NCI-H82 treated with DMSO at 0.1 percent for 48 hours (cell line): ENCODE data around the gene GGT6.

Experiments used
- DNase-seq: peaks from one replicate; lab custom pipeline; 2025; ENCODE audit not compliant: unreplicated experiment; lab: John Stamatoyannopoulos, UW

Gene GGT6

DNA sequence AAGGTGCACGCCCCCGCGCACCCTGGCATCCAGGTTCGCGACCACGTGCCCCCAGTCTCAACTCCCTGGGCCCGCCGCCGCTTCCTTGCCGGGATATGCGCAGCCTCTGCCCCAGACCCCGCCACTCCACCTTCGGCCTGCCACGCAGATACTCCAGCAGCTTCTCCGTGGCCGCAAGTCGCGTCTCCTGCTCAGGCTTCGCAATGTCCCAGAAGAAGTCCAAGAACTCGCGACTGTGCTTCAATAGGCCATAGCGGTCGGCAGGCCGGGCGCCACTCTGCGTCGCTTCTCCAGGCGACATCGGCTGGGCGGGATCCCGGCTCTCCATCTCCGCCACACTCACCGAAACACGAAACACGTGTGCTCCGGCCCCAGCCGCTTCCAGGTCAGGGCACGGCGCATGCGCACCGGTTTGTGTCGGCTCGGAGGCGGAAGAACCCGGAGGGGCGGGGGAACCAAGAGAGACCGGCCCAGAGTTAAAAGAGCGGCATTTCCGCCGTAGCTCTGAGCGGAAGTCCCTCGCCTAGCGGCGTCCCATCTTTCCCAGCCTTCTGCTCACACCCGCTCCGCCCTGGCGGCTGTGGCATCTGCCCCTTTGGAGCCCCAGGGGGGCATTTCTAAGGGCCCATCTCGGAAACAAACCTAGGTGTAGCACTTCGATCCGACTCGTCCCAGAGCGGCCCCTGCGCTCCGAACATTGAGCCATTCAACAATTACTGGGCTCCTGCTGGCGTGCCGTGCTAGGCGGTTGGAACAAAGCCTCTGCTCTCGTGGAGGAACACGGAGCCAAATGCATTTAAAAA lies 5.2 kb downstream of the GGT6 start, which contains the start of gene MYBBP1A:
TSS of gene MYBBP1A (minus strand) at position 388 of the 803 bp plus-strand sequence. CDS start at position 328, 60 bp downstream.
- peak; percentile 92 for DNase-seq

DNA sequence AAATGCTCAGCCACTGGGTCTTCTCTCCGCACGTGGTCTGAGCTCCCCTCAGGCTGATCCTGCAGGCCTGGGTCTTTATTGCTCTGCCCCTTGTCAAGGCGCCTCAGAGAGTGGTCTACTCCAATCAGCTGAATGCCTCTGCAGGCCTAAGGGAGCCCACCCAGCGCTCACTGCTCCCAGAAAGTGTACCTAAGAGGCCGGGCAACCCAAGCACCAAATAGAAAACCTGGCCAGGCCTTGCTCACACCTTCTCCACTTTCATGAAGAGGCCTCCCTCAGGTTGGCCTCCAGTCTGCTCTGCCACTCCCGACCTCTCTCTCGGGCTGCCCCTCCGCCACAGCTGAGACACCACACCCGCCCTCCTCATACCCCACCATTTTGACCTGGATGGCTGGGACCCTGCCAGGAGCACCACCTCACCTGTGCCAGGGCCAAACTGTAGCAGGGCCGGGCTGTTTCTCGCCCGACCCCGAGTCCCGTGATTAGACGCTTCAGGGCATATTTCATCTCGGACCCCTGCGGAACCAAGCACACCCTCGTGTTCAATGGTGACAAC lies 5.9 kb downstream of the GGT6 start:
- DNase-seq, result no peak

DNA sequence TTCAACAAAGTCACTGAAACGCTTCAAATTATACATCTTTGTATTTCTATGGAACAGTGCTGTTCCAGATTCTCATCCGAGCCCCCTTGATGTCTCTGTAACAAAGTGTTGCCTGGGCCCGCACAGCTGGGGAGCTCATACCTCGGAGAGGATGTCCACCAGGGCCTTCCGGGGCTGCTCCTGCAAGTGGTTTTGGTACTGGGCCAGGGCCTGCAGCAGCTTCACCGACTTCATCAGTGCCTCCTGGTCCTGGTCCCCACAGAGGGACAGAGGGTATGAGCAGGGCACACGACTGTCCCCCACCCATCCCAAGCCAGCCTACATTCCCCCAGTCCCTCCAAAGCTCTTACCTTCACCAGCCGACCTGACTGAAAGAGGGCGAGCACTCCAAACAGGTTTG lies 6.7 kb downstream of the GGT6 start:
- no peak for DNase-seq

DNA sequence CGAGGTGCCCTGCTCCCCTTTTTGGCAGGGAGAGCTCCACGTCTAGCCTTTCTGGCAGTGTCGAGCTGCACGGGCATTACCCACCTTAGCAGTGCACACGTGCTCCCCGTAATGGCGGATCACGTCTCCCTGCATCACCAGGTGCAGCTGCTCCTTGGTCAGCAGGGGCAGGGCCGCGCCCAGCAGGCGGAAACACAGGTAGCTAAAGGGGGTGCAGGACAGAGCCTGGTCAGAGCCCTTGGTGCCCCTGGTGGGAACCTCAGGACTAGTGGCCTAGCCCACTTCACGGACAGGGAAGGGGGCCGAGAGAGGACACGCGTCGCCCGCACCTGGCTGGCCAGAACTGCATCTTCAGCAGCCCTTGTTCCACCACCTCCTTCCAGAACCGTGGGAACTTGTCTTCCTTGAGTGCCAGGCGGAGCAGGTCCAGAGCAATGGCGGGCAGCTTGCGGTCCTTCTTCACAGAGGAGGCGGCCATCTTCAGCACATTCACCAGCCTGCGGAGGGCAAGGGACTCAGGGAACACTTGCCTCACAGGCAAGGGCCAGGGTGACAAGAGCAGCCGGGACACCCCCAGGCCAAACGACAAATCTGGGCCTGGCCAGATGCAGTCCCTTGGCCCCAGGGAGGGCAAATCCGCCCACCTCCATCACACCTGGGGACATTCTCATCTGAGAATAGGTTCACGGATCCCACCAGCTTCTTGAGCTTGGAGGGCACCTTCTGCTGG lies 8.4 kb downstream of the GGT6 start:
- no peak for DNase-seq

DNA sequence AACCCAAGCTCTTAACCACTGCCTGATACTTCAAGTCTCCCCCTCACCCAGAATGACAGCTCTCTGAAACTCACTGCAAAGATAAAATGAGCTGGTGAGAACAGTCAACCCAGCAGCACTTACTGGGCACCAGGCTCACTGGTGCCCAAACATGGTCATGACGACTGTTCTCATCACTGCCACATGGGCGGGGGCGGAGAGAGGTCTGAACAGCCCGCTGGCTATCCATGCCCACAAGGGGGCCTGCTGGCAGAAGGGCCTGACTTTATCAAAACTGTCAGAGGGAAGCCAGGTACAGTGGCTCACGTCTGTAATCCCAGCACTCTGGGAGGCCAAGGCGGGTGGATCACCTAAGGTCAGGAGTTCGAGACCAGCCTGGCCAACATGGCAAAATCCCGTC lies 9.2 kb downstream of the GGT6 start:
- DNase-seq, result no peak

DNA sequence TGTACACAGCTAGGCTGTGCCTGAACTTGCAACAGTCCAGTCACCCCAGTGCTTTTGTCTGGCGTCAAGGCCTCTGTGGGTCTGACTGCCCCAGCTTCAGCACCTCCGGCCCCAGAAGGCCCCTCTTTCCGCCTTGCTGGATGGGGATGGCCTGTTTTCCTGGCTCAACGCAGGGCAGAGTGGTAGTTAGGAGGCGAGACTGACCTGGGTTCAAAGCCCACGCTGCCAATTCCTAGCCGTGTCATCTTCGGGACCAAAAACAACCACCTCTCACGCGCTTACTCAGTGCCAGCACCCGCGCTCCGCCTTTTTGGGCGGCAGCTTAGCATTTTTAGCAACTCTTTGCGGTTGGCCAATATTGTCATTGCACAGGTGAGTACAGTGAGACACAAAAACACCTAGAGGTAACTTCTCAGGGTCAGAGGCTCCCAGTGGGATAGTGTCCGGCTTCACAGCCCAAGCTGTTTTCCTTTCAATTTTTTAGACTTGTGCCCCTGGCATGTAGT lies 9.8 kb downstream of the GGT6 start:
- no peak for DNase-seq

DNA sequence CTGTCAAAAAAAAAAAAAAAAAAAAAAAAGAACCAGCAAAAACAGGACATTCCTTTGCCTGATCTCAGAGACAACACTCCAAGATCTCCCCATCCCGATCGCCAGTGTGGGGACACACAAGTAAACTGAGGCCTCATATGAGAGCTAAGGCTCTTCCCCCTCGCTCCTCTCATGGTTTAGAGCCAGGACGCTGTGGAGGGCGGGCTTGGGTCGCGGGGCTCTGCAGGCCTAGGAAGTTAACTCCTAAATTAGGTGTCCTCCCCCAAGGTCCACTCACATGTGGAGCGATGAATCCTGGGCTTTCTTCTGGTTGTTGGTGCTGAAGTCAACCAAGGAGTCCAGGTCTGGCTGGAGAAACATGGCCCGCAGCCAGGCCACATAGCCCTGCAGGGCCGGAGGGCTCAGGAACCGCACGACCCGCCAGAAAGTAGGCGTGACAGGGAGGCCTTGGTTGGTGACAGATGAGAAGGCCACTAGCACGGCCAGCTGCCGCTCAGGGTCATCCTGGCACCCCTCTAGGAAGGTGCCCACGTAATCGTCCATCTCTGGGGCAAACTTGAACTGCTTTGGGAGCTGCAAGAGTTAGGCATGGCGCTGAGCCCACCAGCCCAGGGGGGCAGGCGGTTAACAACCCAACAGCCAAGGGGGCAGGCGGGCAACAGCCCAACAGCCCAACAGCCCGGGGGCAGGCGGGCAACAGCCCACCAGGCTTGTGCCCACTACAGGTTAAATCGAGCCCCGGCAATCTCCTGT lies 10.4 kb downstream of the GGT6 start:
- DNase-seq, result no peak

DNA sequence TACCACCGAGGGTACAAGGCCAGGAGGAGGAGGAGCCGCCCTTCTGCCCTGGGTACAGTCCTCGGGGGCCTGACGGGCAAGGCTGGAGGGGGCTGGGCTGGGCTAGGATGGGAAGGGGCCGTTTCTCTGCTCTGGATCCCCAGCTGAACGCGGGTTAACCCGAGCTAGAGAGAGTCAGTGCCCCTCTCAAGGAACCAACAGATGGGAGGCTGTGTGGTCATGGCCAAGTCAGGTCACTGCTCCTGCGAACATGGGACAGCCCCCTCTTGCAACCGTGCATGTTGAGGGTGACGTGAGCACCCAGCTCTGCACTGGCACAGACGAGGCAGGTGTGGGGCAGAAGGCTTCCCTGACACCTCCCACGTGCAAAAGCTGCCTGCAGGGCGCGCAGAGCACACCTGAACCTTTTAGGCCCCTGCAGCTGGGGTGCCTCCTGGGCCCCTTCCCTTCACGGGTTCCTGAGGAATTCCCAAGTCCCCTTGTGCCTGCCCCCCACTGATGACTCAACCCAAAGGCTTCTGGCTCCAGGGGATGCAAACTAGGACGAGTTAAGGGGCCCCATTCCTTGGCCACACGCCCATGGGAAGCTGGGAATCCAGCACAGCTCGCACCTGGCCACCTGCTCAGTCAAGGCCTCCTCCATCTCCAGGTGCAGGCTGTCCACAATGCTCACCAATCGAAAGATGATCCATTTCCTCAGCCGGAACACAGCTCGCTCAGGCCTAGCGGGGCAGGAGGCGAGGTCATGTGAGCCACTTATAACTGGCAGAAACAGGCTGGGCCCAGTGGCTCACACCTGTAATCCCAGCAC lies 11.5 kb downstream of the GGT6 start:
- no peak for DNase-seq

DNA sequence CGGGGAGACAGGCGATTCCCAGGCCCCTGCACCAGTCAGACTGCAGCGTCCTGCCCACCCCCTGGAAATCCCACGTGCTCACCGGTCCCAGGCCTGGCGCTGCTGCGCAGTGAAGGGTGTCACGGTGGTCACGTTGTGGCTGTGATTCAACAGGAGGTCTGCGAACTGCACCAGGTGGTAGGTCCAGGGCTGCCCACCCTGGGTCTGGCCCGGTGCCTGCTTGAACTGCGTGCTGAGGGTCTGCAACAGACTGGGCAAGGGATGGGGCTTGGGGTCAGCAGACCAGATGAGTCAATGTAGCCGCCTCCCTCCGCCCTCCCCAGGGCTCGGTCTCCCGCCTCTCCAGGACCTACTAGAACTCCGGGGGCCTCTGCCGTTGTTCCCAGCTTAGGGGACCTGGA lies 12.3 kb downstream of the GGT6 start:
- DNase-seq, result no peak

DNA sequence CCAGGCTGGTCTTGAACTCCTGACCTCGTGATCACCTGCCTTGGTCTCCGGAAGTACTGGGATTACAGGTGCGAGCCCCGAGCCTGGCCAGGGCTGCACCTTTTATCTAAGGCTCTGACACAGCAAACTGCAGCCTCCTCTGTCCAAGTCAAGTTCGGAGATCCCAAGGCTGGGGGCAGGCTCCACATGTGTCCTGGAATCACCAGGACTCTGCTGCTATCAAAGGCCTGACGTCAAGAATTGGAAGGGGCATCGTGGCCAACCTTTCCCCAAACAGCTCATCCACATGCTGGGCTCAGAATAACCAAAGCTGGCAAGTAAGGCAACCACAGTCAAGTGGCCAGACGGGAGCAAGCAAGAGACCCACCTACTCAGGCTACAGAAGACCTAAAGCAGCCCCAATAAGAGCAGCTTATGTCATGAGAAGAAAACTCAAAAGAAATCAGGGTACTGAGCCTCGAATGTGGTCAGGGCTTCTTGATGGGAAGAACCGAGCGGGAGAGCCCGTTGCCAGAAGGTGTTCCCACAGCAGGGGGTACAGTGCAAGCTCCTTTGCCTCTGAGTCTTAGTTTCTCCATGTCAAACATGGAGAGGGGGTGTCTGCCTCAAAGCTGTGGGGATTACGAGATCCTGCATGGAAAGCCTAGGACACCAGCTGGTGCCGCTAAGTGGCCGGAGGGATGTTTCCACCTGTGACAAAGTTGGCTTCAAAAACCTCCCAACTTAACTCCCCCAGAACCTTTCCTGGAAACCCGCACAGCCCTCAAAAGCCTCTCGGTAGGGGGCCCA lies 13.1 kb downstream of the GGT6 start:
- DNase-seq, result no peak

DNA sequence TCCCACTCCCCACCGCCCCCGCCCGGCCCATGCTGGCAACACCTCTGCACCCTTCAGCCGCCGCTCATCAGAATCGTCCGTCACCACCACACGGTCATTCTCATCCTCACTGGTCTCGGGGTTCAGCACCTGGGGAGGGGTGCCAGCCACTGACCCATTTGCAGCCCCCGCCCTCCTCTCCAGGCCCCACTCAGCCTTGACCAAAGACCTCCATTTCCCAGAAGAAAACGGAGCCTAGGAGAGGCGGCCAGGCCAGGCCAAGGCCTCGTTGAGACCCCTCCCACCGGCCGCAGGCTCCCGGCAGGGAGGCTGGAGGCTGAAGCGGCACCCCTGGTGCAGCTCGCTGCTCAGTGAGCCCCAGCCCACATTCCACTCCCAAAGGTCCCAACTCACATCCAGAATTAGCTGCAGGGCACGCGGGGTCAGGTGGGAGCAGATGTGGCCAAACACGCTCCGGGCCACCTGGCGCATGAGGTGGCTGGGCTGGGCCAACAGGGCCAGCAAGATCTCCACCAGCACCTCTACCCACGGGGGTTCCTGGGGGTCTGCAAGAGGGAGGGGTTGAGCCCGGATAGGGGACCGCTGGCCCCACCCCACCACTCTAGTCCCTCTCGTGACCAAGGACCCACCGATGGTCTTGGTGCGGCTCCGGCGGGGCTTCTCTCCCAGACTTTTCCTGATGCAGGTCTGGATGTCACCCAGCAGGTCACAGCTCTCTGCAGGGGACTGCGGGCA lies 15.0 kb downstream of the GGT6 start:
- DNase-seq, result no peak

DNA sequence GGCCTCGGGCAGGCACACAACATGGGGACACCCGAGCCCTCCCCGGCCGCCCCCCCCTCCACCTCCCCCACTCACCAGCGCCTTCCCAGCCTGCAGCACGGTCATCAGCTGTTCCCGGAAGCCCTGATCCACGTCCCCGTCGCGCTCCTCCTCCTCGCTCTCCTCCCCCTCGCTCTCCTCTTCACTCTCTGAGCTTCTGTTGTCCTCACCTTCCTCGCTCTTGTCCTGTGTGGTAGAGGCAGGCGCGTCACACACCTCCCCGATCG lies 15.5 kb downstream of the GGT6 start:
- no peak for DNase-seq

DNA sequence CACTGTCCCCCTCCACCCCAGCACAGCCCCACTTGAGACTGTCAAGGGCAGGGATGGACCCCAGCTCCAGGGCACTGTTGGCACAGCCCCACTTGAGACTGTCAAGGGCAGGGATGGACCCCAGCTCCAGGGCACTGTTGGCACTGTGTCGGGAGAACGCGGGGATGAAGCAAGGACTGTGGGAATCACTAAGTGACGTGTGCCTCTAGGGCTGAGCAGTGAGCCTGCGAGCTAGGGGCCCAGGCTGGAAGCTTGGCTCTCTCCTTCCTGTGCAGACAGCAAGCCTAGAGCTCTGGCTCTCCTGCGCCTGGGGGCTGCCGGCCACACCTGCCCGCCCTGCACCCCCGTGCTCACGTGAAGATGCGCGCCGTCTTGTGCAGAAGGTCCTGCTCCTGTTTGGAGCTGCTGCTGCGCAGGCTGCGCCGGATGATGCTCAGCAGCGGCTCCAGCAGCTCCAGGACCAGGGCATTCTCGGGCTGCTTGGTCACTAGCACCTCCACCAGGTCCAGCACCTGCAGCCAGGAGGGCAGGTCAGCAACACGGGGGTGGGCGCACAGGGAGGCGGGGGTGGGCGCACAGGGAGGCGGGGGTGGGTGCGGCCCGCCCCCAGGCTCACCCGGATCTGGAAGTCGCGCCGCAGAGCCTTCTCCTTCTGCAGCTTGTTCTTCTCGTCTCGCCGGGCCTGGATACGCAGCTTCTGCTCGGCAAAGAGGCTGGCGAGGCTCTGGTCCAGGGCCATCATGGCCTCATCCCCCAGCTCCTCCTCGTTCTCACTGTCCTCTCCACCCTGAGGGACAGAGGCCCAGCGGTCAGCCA lies 16.0 kb downstream of the GGT6 start:
- no peak for DNase-seq

DNA sequence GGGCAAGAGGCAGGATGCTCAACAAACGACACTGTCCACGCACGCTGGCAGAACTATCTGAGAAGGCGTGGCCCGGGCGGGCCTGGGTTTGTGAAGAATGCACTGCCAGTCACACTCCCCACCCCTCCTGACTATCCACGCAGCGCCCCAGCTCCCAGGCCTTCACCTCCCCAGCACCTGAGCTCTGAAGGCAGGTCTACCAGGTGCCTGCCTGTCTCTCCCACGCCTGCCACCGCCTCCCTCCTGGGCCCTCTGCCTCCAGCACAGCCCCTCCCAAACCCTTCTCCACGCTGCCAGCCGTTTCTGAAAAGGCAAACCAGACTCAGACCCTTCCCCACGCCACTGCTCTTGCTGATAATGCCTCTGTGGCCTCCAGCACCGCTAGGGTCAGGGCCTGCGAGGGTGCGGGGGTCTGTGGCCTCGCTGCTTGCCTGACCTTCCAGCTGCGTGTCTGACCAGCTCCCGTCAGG lies 16.8 kb downstream of the GGT6 start:
- no peak for DNase-seq

DNA sequence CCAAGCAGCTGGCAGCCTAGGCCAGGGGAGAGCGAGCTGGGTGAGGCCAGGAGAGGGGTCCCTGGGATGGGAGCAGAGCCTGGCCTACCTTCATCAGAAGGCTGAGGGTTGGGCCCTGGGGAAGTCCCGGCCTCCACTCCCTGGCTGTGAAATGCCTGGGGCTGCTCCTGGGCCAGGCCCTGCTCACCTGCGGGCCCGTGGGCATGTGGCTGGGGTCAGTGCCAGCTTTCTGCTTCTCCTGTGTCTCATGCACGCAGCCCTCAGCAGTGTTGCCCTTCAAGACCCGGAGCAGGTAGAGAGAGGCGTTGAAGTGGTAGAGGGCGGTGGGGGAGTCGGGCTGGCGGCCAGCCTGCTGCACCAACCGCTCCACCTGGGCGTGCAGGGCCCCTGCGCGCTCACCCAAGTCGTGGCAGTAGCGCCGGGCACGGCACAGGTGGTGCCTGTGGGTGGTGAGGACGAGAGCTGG lies 17.6 kb downstream of the GGT6 start:
- no peak for DNase-seq

DNA sequence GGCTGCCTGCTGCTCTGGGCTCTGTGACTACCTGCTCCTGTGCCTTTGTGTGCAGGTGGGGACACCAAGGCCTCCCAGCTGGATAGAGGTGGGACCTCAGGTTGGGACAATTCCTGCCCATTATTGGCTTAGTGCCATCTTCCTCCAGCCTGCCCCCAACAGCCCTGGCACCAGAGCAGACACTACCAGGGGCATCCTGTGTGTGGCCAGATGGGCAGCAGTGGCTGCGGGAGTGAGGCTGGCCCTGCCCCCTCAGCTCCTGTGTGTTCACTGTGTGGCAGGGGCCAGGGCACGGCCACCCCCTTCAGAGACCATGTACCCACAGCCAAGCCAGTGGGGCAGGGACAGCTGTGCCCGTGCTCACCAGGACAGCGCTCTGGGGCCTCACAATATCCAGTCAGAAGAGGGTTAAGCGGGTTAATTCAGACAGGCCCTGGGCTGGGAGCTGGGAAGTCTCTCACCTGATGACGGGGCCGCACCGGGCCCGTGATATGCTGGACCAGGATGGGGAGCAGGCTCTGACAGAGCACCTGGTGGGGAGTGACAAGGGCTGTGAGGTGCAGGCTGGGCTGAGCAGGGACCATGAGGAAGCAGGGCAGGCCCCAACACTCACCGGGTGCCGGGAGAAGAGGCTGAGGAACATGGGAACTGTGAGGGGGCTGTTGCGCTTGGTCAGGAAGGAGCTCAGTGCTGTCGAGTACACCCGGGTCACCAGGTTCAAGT lies 18.2 kb downstream of the GGT6 start:
- DNase-seq, result no peak

DNA sequence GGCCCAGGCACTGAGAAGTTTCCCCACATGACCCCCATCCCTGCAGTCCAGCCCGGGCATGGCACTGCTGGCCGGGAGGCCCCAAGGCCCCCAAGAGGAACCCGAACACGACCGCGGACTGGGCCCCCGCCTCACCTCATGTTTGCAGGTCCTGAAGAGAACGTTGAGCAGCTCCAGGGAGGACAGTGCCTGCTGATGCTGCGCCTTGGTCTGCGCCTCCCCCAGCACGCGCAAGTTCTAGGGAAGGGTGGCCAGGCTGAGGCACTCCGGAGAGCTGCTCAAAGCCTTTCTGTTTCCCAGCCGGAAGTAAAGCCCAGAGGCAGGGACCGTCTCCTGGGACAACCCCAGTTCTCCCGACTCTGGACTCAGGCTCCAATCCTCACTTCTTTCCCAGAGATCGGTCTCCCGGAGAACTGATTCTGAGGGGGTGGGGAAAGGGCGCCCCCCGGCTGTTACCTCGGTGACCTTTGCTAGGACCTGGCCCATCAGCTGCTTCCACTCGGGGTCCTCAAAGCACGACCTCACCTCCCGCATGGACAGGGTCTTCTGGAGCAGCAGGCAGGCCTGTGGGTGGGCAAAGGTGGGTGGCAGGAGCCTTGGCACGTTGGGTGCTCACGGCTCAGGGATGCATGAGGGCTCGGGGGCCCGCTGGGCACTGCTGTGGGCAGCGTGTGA lies 18.9 kb downstream of the GGT6 start:
- DNase-seq, result no peak
